HG02571 (cell line): ENCODE measurements around the gene TCFL5.

Source experiments
- ATAC-seq: cut with Tn5 transposase; IDR thresholded peaks from one replicate; pipeline ENCODE4 v1.9.1; 2021; ENCODE audit warnings: mild to moderate bottlenecking, moderate library complexity; ENCODE audit not compliant: unreplicated experiment

The TCFL5 gene

DNA sequence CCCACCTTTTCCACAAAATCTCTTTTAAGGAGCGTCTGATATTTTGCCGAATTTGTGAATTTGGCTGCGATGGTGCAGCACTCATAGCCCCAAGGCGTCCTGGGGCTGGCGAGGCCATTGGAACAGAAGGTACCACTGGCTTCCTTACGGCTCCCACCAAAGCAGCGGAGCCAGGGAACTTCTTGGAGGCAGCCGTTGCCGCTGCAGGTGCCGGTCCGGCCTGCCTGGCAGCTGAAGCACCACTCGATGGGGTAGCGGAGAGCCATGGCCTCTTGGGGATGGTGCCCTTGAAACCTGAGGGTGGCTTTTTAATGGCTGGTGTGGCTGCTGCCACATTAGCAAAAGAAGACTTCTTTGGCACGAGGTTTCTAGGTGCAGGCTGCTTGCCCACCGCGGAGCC, 34.9 kb upstream of the TCFL5 start:
- ATAC-seq: no peak

GRCh38 chr20:62895539-62895938, 33.9 kb upstream of the TCFL5 start:
- ATAC-seq: no peak

- no peak for ATAC-seq
These were observed 32.6 kb upstream of the TCFL5 start for GRCh38 chr20:62894261-62894660.

DNA sequence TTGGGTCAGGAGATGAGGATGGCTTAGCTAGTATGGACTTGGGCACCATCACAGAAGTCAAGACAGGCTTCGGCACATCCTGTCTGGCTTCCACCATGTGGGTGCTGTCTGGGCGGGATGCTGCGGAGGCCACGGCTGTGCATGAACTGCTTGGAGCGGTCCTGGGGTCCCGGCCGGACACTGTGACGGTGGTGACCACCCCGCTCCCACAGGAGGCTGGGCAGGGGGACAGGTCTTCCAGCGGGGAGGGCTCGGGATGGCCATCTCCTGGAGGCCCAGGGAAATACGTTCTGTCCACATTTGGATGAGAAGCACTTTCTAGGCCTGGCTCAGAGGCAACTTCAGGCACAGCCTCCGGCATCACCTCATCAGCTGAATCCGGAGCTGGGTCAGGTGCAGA, 32.1 kb upstream of the TCFL5 start:
- no peak for ATAC-seq

GRCh38 chr20:62892348-62893304, 31.0 kb upstream of the TCFL5 start:
- no peak for ATAC-seq

DNA sequence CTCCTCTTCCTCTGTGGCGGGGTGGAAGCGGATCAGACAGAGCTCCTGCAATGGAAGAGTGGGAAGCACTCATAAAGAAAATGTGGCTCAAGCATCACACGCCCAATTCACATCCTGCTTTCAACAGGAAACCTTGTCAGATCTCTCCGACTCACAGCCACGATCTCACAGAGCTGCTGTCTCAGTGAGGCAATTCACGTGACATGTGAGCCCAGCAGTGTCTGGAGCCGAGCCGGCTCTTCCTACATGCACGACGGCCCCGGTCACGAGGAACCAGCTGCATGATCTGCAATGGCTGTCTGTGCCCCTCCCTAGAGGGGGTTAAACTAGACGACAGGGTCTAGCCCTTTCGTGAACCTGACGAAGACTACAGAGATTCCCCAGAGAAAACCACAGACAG, 29.5 kb upstream of the TCFL5 start:
- ATAC-seq: no peak

DNA sequence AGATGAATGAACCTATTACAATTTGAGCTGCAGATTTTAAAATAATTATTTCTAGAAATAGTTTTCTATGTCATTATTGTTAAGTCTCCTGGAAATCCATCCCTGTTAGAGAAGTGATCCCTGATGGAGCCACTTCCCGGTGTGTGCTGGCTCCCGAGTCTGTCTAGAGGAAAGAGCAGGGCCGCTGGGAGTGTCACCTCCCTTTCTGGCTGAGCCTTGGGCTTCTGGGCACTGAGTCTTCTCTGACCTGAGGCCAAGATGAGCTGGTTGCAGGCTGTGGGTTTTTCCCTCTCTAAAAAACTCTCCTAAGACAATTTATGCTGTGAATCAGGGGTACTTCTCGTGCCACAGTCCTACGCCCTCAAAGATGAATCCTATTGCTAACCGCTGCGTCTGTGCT, 28.8 kb upstream of the TCFL5 start:
- ATAC-seq: no peak

- no peak for ATAC-seq
These were observed 28.2 kb upstream of the TCFL5 start for GRCh38 chr20:62889871-62890270.

DNA sequence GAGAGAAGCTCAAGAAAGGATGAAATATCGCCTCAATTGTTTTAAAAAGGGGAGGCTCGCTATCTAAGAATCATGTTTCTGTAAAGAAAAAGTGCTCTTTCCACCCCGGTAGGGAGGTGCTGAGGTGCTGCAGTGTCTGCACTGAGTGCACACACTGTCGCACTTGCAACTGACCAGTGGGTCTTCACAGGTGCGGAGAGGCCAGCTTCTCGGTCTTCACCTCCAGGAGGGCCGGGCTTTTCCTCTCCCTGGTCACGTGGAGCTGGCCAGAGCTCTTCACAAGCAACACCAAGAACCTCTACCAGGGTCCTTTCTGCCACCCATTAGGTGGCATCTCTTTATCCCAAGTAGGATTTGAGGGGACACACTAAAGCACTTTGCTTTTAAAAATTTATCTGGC, 27.8 kb upstream of the TCFL5 start:
- no peak for ATAC-seq

DNA sequence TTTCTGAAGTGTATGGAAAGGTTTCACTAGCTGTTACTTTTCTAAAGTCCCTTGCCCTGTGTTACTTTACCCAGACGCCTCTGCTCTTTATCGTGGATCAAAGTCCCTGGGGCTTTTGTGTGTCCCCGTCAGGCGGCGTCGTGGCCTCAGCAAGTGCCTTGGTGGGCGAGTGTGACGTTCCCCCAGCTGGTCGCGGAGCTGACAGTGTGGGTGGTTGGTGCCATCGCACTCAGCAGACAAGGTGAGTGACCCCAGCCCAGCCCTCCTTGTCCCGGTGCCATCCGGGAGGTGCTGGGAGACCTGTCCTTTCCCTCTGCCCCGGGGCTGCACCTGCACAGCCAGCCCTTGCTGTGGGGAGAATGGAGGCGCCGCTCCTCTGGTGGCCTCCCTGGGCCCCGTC, 27.3 kb upstream of the TCFL5 start:
- ATAC-seq: no peak

- no peak for ATAC-seq
These were observed 26.8 kb upstream of the TCFL5 start for GRCh38 chr20:62888406-62888805.

- no peak for ATAC-seq
These were observed 26.2 kb upstream of the TCFL5 start for GRCh38 chr20:62887860-62888239.

- no peak for ATAC-seq
These were observed 25.7 kb upstream of the TCFL5 start for GRCh38 chr20:62887152-62887859.

DNA sequence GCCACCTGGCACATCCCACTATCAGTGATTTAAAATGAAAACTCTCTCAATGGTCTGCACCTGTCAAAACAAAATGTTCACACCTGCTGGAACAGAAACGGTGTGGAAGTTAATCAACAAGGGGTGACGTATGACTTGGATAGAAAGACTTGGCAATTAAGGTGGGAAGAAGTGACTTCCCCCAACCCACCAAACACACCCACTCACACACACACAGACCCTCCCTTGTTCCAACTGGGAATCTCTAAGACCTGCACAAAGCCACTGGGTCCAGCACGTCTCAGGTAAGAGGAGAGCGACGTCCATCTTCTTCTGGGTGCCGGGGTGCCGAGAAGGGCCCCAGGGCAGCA, 25.1 kb upstream of the TCFL5 start:
- ATAC-seq: no peak

DNA sequence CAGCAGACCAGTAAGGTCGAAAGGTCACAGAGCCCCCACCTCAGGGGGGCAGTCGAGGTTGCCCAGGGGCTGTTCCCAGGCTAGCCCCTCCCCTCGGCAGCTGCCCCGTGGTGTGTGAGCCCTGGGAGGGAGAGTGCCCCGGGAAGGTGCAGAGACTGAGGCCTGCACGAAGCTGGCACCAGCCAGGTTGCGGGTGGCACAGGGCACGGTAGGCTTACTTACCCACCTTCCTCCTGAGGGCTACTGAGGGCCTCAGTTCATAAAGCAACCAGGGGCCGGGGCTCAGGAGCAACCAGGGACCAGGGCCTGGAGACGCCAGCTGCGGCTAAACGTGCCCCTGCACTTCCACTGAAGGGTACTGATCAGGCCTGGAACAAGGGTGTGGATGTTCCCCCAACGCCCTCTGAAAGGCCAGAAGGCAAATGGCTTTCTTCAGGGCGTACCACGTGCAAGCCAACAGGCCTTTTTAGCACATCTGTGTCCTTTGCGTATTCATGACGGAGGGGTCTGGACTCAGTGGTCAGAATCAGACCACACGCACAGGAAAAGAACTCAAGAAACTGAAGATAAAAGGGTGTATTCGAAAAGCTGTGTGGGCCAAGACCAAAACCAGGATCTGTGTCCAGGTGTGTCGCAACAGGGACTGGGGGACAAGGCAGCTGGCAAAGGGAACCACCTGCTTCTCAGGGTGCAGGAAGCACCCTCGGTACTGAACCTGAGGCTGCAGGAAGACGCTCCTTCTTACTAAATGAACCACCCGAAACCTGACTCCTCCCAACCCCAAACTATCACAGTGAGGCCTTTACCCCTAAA, 24.5 kb upstream of the TCFL5 start:
- no peak for ATAC-seq

DNA sequence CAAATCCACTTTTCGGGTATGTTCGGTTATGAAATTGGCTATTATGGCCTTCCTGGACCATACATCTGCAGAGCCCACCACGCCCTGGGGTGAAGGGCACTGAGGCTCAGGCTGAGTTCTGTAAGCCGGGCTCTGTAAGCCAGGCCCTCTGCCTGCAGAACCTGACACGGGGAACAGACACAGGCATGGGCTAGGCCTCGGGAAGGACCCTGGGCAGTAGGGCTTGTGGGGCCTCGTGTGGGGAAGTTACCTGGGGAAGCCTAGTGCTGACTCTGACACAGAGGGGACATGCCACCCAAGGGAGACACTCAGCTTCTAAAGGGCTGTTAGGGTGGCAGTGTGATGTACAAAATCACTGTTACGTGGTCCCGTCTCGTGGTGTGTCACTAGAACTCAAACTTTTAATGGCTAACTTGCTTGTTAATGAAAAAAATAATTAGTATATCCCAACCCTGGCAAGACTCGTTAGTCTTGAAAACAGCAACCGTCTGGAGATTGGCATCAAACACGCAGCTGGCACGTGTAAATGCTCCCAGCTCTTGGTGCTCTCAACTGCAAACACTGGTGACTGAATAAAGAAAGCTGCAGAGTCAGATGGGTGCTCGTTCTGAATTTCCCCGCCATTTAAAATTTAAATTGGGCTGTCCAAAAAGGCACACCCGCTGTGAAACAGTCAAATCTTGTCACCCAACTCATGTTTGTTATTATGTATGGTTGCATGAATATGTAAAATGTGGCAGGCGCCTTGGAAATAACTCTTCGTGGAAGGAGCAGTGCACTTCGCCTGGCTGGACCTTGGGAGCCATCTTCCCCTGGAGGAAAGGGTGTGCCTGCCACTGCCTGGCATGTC, 23.6 kb upstream of the TCFL5 start:
- no peak for ATAC-seq

DNA sequence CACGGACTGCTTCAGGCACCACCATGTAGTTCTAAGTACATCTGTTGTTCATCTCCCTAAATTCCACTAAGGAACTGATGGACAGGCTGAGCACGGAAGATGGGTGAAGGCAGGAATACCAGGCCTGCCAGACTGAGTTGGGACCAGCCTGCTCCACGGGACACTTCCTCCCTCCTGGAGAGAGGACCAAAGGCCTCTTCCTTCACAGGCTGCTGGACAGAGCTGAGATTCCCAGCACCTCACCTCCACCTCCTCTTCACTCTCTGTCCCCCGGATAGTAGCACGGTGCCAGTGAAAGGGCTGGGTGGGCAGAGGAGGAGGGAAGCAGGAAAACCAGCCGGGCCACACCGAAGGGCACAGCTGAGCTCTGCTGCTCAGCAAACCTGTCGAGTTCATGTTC, 22.9 kb upstream of the TCFL5 start:
- no peak for ATAC-seq

GRCh38 chr20:62882426-62882825, 20.8 kb upstream of the TCFL5 start:
- no peak for ATAC-seq

GRCh38 chr20:62881662-62882395, 20.2 kb upstream of the TCFL5 start:
- no peak for ATAC-seq
